Breast epithelium (tissue), 3 donors: ENCODE measurements around the gene CNOT10.

Experiments used
- POLR2A ChIP-seq: fragments of 450-650 bp; IDR thresholded peaks from one replicate; pipeline ENCODE4 v1.6.1; 2016; ENCODE audit warnings: antibody characterized with exemption, mild to moderate bottlenecking, moderate library complexity
- TF ChIP-seq, protein P1 (sequence below), 3 donors: fragments of 450-650 bp; IDR thresholded peaks; one replicate each; pipeline ENCODE4 v1.5.1; 2016 to 2017; ENCODE audit warnings: antibody characterized with exemption in 3 of 3, mild to moderate bottlenecking in 3 of 3, moderate library complexity in 3 of 3

DNA sequence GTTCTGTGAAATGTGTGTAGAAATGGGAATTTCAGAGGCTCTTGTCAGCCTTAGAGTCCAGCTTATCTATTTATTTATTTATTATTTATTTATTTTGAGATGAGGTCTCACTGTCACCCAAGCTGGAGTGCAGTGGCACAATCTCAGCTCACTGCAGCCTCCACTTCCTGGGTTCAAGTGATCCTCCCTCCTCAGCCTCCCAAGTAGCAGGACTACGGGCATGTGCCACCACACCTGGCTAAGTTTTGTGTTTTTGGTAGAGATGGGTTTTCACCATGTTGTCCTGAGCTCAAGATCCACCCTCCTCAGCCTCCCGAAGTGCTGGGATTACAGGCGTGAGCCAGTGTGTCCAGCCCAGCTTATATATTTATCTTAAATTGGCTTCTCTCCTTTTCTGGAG lies 11.5 kb downstream of the CNOT10 start:
- TF ChIP-seq, protein P1, sequence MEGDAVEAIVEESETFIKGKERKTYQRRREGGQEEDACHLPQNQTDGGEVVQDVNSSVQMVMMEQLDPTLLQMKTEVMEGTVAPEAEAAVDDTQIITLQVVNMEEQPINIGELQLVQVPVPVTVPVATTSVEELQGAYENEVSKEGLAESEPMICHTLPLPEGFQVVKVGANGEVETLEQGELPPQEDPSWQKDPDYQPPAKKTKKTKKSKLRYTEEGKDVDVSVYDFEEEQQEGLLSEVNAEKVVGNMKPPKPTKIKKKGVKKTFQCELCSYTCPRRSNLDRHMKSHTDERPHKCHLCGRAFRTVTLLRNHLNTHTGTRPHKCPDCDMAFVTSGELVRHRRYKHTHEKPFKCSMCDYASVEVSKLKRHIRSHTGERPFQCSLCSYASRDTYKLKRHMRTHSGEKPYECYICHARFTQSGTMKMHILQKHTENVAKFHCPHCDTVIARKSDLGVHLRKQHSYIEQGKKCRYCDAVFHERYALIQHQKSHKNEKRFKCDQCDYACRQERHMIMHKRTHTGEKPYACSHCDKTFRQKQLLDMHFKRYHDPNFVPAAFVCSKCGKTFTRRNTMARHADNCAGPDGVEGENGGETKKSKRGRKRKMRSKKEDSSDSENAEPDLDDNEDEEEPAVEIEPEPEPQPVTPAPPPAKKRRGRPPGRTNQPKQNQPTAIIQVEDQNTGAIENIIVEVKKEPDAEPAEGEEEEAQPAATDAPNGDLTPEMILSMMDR (IDR thresholded peaks at IDR 0.05): no peak
- no peak for TF ChIP-seq POLR2A
